Measurements from ENCODE around the gene TDRD6.

TDRD6 gene

GRCh38 chr6:46677314-46677654 is 10.4 kb upstream of the TDRD6 start:
- DNase-seq (ENCODE audit: low read depth), result no peak

GRCh38 chr6:46684771-46685170 is 2.9 kb upstream of the TDRD6 start:
- no peak for DNase-seq (ENCODE audit: low read depth)

- no peak for DNase-seq (ENCODE audit: low read depth)
Measured at GRCh38 chr6:46688117-46688965, 656 bp downstream of the TDRD6 start.

GRCh38 chr6:46688966-46689335 is 1.3 kb downstream of the TDRD6 start:
- DNase-seq (ENCODE audit: low read depth), result no peak

- no peak for DNase-seq (ENCODE audit: low read depth)
Measured at GRCh38 chr6:46689657-46690056, 2.0 kb downstream of the TDRD6 start.

- DNase-seq (ENCODE audit: low read depth), result no peak
Measured at GRCh38 chr6:46690141-46690755, 2.6 kb downstream of the TDRD6 start.

- no peak for DNase-seq (ENCODE audit: low read depth)
Measured at GRCh38 chr6:46690911-46691451, 3.3 kb downstream of the TDRD6 start.

GRCh38 chr6:46699970-46700369 is 12.3 kb downstream of the TDRD6 start:
- DNase-seq (ENCODE audit: low read depth), result no peak

GRCh38 chr6:46704562-46704961 is 16.9 kb downstream of the TDRD6 start:
- no peak for DNase-seq (ENCODE audit: low read depth)

- DNase-seq (ENCODE audit: low read depth), result no peak
Measured at GRCh38 chr6:46706464-46706863, 18.8 kb downstream of the TDRD6 start.

GRCh38 chr6:46711491-46711890 is 23.8 kb downstream of the TDRD6 start:
- DNase-seq (ENCODE audit: low read depth), result no peak

- no peak for DNase-seq (ENCODE audit: low read depth)
Measured at GRCh38 chr6:46715141-46715540, 27.5 kb downstream of the TDRD6 start.

- DNase-seq (ENCODE audit: low read depth), result no peak
Measured at GRCh38 chr6:46719099-46719498, 31.4 kb downstream of the TDRD6 start.

- no peak for DNase-seq (ENCODE audit: low read depth)
Measured at GRCh38 chr6:46720401-46720800, 32.7 kb downstream of the TDRD6 start.

GRCh38 chr6:46729787-46730326 is 42.2 kb downstream of the TDRD6 start:
- DNase-seq (ENCODE audit: low read depth), result no peak

GRCh38 chr6:46730921-46731461 is 43.3 kb downstream of the TDRD6 start:
- no peak for DNase-seq (ENCODE audit: low read depth)

- no peak for DNase-seq (ENCODE audit: low read depth)
Measured at GRCh38 chr6:46733341-46733801, 45.7 kb downstream of the TDRD6 start.

- DNase-seq (ENCODE audit: low read depth), result no peak
Measured at GRCh38 chr6:46734867-46735719, 47.4 kb downstream of the TDRD6 start, which contains the start of gene PLA2G7. Gene PLA2G7, minus strand, starts transcription at chr6:46735375. Its CDS starts 12,484 bp downstream, at chr6:46722891.

- DNase-seq (ENCODE audit: low read depth), result no peak
Measured at GRCh38 chr6:46735720-46736031, 48.0 kb downstream of the TDRD6 start.

GRCh38 chr6:46736906-46737305 is 49.2 kb downstream of the TDRD6 start:
- DNase-seq (ENCODE audit: low read depth), result no peak

- no peak for DNase-seq (ENCODE audit: low read depth)
Measured at GRCh38 chr6:46741482-46741881, 53.8 kb downstream of the TDRD6 start.

- DNase-seq (ENCODE audit: low read depth), result no peak
Measured at GRCh38 chr6:46741910-46742309, 54.2 kb downstream of the TDRD6 start.
